K562 (cell line): ENCODE measurements around the gene SERPINE1. TPM values are rescaled to one million over a fixed set of nuclear protein-coding genes. Genes with fewer than 3 reads are reported as not detected.

Experiments
- DEAF1 ChIP-seq: fragments of 450-650 bp; formaldehyde crosslinking; IDR thresholded peaks from 2 replicates; pipeline ENCODE4 v1.4.0; 2020; ENCODE audit warnings: mild to moderate bottlenecking, moderate library complexity
- EP400 ChIP-seq: fragments of 450-650 bp; IDR thresholded peaks from 2 replicates; pipeline ENCODE4 v1.6.1; 2017; ENCODE audit warnings: antibody characterized with exemption, mild to moderate bottlenecking, moderate library complexity
- ERF ChIP-seq: fragments of 450-650 bp; formaldehyde crosslinking; IDR thresholded peaks from 2 replicates; pipeline ENCODE4 v1.4.0; 2020; ENCODE audit warnings: mild to moderate bottlenecking, mixed read lengths
- FOS ChIP-seq: IDR thresholded peaks from 3 replicates; pipeline ENCODE4 v1.6.1; 2011; ENCODE audit not compliant: insufficient read length; ENCODE audit errors: extremely low read depth
- FOXA1 ChIP-seq: fragments of 450-650 bp; IDR thresholded peaks from 2 replicates; pipeline ENCODE4 v1.6.1; 2016; ENCODE audit warnings: mild to moderate bottlenecking, borderline replicate concordance
- JUNB ChIP-seq: fragments of 450-650 bp; formaldehyde crosslinking; conservative IDR thresholded peaks from 2 replicates; pipeline ENCODE4 v1.4.0; 2020; ENCODE audit warnings: mild to moderate bottlenecking
- MAFF ChIP-seq: IDR thresholded peaks from 2 replicates; pipeline ENCODE4 v1.6.1; 2012; ENCODE audit warnings: low read length, improper control_type of control experiment
- MAFK ChIP-seq: IDR thresholded peaks from 2 replicates; pipeline ENCODE4 v1.6.1; 2011; ENCODE audit warnings: low read length, improper control_type of control experiment
- MEF2D ChIP-seq: conservative IDR thresholded peaks from 2 replicates; pipeline ENCODE4 v1.6.1; 2016; ENCODE audit warnings: low read depth, missing genetic modification characterization, missing compliant biosample characterization
- MTF1 ChIP-seq: fragments of 250-450 bp; sonication (Bioruptor Pico); IDR thresholded peaks from 2 replicates; pipeline ENCODE4 v1.9.0; 2021; ENCODE audit warnings: moderate library complexity, mild to moderate bottlenecking, inconsistent platforms, borderline replicate concordance
- NCOA1 ChIP-seq: fragments of 450-650 bp; IDR thresholded peaks from 2 replicates; pipeline ENCODE4 v1.6.1; 2016; ENCODE audit warnings: low read depth
- NFYB ChIP-seq: IDR thresholded peaks from 2 replicates; pipeline ENCODE4 v1.6.1; 2011; ENCODE audit warnings: mild to moderate bottlenecking, moderate library complexity; ENCODE audit not compliant: insufficient read length; ENCODE audit errors: extremely low read depth
- RB1 ChIP-seq: fragments of 450-650 bp; IDR thresholded peaks from 2 replicates; pipeline ENCODE4 v1.6.1; 2017; ENCODE audit warnings: low read depth, mild to moderate bottlenecking
- SP1 ChIP-seq: sonication (generic); formaldehyde crosslinking; IDR thresholded peaks from 2 replicates; pipeline ENCODE4 v1.8.1; 2022; ENCODE audit warnings: mild to moderate bottlenecking, missing genetic modification reagents
- SRSF3 ChIP-seq: fragments of 200-400 bp; formaldehyde crosslinking; IDR thresholded peaks from 2 replicates; pipeline ENCODE4 v1.6.1; 2016; ENCODE audit warnings: mild to moderate bottlenecking, low read length, moderate library complexity; ENCODE audit not compliant: insufficient read depth
- STAT6 ChIP-seq: sonication (generic); formaldehyde crosslinking; IDR thresholded peaks from 2 replicates; pipeline ENCODE4 v1.8.1; 2023; ENCODE audit warnings: mild to moderate bottlenecking, missing genetic modification reagents
- TRIM28 ChIP-seq: fragments of 450-650 bp; IDR thresholded peaks from 2 replicates; pipeline ENCODE4 v1.6.1; 2017
- XRCC5 ChIP-seq: fragments of 200-400 bp; formaldehyde crosslinking; IDR thresholded peaks from 2 replicates; pipeline ENCODE4 v1.6.1; 2017; ENCODE audit warnings: low read depth, mild to moderate bottlenecking, low read length
- YBX1 ChIP-seq: fragments of 450-650 bp; IDR thresholded peaks from 2 replicates; pipeline ENCODE4 v1.7.1; 2016; ENCODE audit warnings: mild to moderate bottlenecking
- ZNF121 ChIP-seq: sonication (generic); formaldehyde crosslinking; conservative IDR thresholded peaks from 2 replicates; pipeline ENCODE4 v1.8.0; 2022; ENCODE audit warnings: missing genetic modification reagents
- ZNF282 ChIP-seq: sonication (generic); formaldehyde crosslinking; IDR thresholded peaks from 2 replicates; pipeline ENCODE4 v1.8.1; 2023; ENCODE audit warnings: missing genetic modification reagents
- ZNF518B ChIP-seq: fragments of 250-450 bp; sonication (Bioruptor Pico); IDR thresholded peaks from 2 replicates; pipeline ENCODE4 v1.5.0; 2021; ENCODE audit warnings: mild to moderate bottlenecking, moderate library complexity
- ZNF76 ChIP-seq: fragments of 250-450 bp; sonication (Bioruptor Pico); IDR thresholded peaks from 2 replicates; pipeline ENCODE4 v1.4.0; 2020; ENCODE audit warnings: mild to moderate bottlenecking, moderate library complexity, borderline replicate concordance
- polyA plus RNA-seq, 8 experiments: library from polyadenylated mRNA; depleted of rRNA in 4 of 8; stranded (reverse) in 5 of 8; unstranded in 3 of 8; fragments of >200 nt; fragmentation: Nextera tagmentation in 2 of 8; fragmentation: Illumina TruSeq in 1 of 8; extraction: Ambion mirVana in 2 of 8; extraction: Trizol in 1 of 8; gene quantifications; 2 replicates each; pipeline versions ENCODE4 v1.2.1 to v1.2.3, GENCODE V29; 2011 to 2014; ENCODE audit warnings: inconsistent platforms in 1 of 8, missing spikeins in 1 of 8
- total RNA-seq, 7 experiments: library from RNA; depleted of rRNA in 6 of 7; stranded (reverse); fragments of >200 nt in 6 of 7; fragmentation: Illumina TruSeq in 2 of 7; extraction: Trizol in 2 of 7; gene quantifications; 2 replicates each; pipeline versions ENCODE4 v1.2.1 to v1.2.3, GENCODE V29; 2011 to 2021; ENCODE audit warnings: low replicate concordance in 1 of 7

The SERPINE1 gene
- total and polyA plus RNA-seq, 9 of the 15 experiments (the other 6 are each of a cell fraction or from before 2014, with no cell fraction given): 0.22 to 4.8 (median 0.91) TPM

GRCh38 chr7:101165075-101165957 is 38.4 kb downstream of the SERPINE1 start, which contains the start of gene VGF (continued):
- TF ChIP-seq MAFF (no peak), FOS (no peak), XRCC5 (peak; percentile 70), NFYB (peak; percentile 32), NCOA1 (peak; percentile 87), ZNF282 (0 out of 2 replicates have a peak, but pooled peaks have one; percentile 32), TRIM28 (no peak), YBX1 (no peak), SRSF3 (no peak), FOXA1 (no peak), MAFK (no peak), DEAF1 (CRISPR knock-in tag) (no peak), STAT6 (no peak), SP1 (peak; percentile 91), MEF2D (no peak), ZNF76 (CRISPR knock-in tag) (no peak), JUNB (CRISPR knock-in tag) (no peak), EP400 (no peak), MTF1 (CRISPR knock-in tag) (no peak), ZNF518B (CRISPR knock-in tag) (no peak), RB1 (peak; percentile 98), ZNF121 (CRISPR knock-in tag) (no peak), ERF (CRISPR knock-in tag) (no peak)
